K562 (cell line): ENCODE data around the gene CHEK2. TPM values are rescaled to one million over a fixed set of nuclear protein-coding genes. Genes with fewer than 3 reads are reported as not detected.

Experiments
- BCOR ChIP-seq: fragments of 450-650 bp; IDR thresholded peaks from 2 replicates; pipeline ENCODE4 v1.6.1; 2016
- C11orf30 ChIP-seq: fragments of 450-650 bp; IDR thresholded peaks from 2 replicates; pipeline ENCODE4 v1.6.1; 2016; ENCODE audit warnings: low read depth, mild to moderate bottlenecking
- CHD1 ChIP-seq: fragments of 200-600 bp; sonication (generic); IDR thresholded peaks from one replicate; pipeline ENCODE4 v1.6.1; 2012; ENCODE audit warnings: mild to moderate bottlenecking, moderate library complexity, low read length, inconsistent platforms
- CHD2 ChIP-seq: IDR thresholded peaks from 2 replicates; pipeline ENCODE4 v1.6.1; 2011; ENCODE audit warnings: low read depth, low read length
- CREBBP ChIP-seq: IDR thresholded peaks from one replicate; pipeline ENCODE4 v1.6.1; 2012; ENCODE audit warnings: low read depth, mild to moderate bottlenecking, control low read depth, inconsistent platforms, low read length
- ELF4 ChIP-seq: fragments of 450-650 bp; formaldehyde crosslinking; IDR thresholded peaks from 2 replicates; pipeline ENCODE4 v1.4.0; 2022; ENCODE audit warnings: missing genetic modification characterization
- ETS1 ChIP-seq: conservative IDR thresholded peaks from 2 replicates; pipeline ENCODE4 v1.6.1; 2011; ENCODE audit warnings: low read depth, mild to moderate bottlenecking, low read length; ENCODE audit not compliant: control insufficient read depth
- KAT2B ChIP-seq: IDR thresholded peaks from one replicate; pipeline ENCODE4 v1.6.1; 2012; ENCODE audit warnings: low read depth, mild to moderate bottlenecking, control low read depth, inconsistent platforms, low read length, moderate library complexity
- KAT7 ChIP-seq: sonication (generic); formaldehyde crosslinking; IDR thresholded peaks from 2 replicates; pipeline ENCODE4 v1.8.0; 2022; ENCODE audit warnings: missing genetic modification reagents, mild to moderate bottlenecking, borderline replicate concordance
- MCM2 ChIP-seq: fragments of 450-650 bp; IDR thresholded peaks from 2 replicates; pipeline ENCODE4 v1.6.1; 2017; ENCODE audit warnings: low read depth, mild to moderate bottlenecking
- NR3C1 ChIP-seq: sonication (generic); formaldehyde crosslinking; IDR thresholded peaks from 2 replicates; pipeline ENCODE4 v1.8.1; 2022; ENCODE audit warnings: missing genetic modification reagents
- PYGO2 ChIP-seq: fragments of 450-650 bp; IDR thresholded peaks from 2 replicates; pipeline ENCODE4 v1.6.1; 2016; ENCODE audit warnings: mild to moderate bottlenecking, missing genetic modification characterization, moderate library complexity, missing compliant biosample characterization
- RFX5 ChIP-seq: IDR thresholded peaks from 2 replicates; pipeline ENCODE4 v1.6.1; 2011; ENCODE audit warnings: low read depth, mild to moderate bottlenecking, improper control_type of control experiment, low read length
- TAF7 ChIP-seq: fragments of 450-650 bp; IDR thresholded peaks from 2 replicates; pipeline ENCODE4 v1.6.1; 2016; ENCODE audit warnings: missing genetic modification characterization, missing compliant biosample characterization
- ZBED1 ChIP-seq: IDR thresholded peaks from 2 replicates; pipeline ENCODE4 v1.6.1; 2014
- ZBTB17 ChIP-seq: fragments of 450-650 bp; formaldehyde crosslinking; IDR thresholded peaks from 2 replicates; pipeline ENCODE4 v1.4.0; 2020; ENCODE audit warnings: mild to moderate bottlenecking
- ZBTB33 ChIP-seq: sonication (generic); formaldehyde crosslinking; IDR thresholded peaks from 2 replicates; pipeline ENCODE4 v1.8.1; 2023; ENCODE audit warnings: mild to moderate bottlenecking, missing genetic modification reagents
- ZNF408 ChIP-seq: fragments of 250-450 bp; sonication (Bioruptor Pico); IDR thresholded peaks from 2 replicates; pipeline ENCODE4 v1.4.0; 2020; ENCODE audit warnings: low read depth, mild to moderate bottlenecking, moderate library complexity
- polyA plus RNA-seq, 8 experiments: library from polyadenylated mRNA; depleted of rRNA in 4 of 8; stranded (reverse) in 5 of 8; unstranded in 3 of 8; fragments of >200 nt; fragmentation: Nextera tagmentation in 2 of 8; fragmentation: Illumina TruSeq in 1 of 8; extraction: Ambion mirVana in 2 of 8; extraction: Trizol in 1 of 8; gene quantifications; 2 replicates each; pipeline versions ENCODE4 v1.2.1 to v1.2.3, GENCODE V29; 2011 to 2014; ENCODE audit warnings: inconsistent platforms in 1 of 8, missing spikeins in 1 of 8
- total RNA-seq, 7 experiments: library from RNA; depleted of rRNA in 6 of 7; stranded (reverse); fragments of >200 nt in 6 of 7; fragmentation: Illumina TruSeq in 2 of 7; extraction: Trizol in 2 of 7; gene quantifications; 2 replicates each; pipeline versions ENCODE4 v1.2.1 to v1.2.3, GENCODE V29; 2011 to 2021; ENCODE audit warnings: low replicate concordance in 1 of 7
- TF ChIP-seq, protein P1 (sequence below), 2 experiments: IDR thresholded peaks; 2 replicates each; pipeline ENCODE4 v1.6.1; 2011; ENCODE audit warnings: borderline replicate concordance in 1 of 2, control low read depth in 1 of 2, low read depth in 1 of 2, low read length in 1 of 2, mild to moderate bottlenecking in 1 of 2, mixed read lengths in 1 of 2, moderate library complexity in 1 of 2; ENCODE audit not compliant: insufficient read depth in 1 of 2, insufficient read length in 1 of 2, poor library complexity in 1 of 2, severe bottlenecking in 1 of 2; ENCODE audit errors: extremely low read depth in 1 of 2
- TF ChIP-seq, protein P2 (sequence below): fragments of 450-650 bp; conservative IDR thresholded peaks from 2 replicates; pipeline ENCODE4 v1.6.1; 2016; ENCODE audit warnings: missing genetic modification characterization, low read depth, mild to moderate bottlenecking, missing compliant biosample characterization, moderate library complexity
- TF ChIP-seq, protein P3 (sequence below): fragments of 250-450 bp; sonication (Bioruptor Pico); IDR thresholded peaks from 2 replicates; pipeline ENCODE4 v1.5.0; 2020; ENCODE audit warnings: mild to moderate bottlenecking

CHEK2 gene
- total and polyA plus RNA-seq, 9 of the 15 experiments (the other 6 are each of a cell fraction or from before 2014, with no cell fraction given): 28.7 to 102 (median 58.0) TPM

DNA sequence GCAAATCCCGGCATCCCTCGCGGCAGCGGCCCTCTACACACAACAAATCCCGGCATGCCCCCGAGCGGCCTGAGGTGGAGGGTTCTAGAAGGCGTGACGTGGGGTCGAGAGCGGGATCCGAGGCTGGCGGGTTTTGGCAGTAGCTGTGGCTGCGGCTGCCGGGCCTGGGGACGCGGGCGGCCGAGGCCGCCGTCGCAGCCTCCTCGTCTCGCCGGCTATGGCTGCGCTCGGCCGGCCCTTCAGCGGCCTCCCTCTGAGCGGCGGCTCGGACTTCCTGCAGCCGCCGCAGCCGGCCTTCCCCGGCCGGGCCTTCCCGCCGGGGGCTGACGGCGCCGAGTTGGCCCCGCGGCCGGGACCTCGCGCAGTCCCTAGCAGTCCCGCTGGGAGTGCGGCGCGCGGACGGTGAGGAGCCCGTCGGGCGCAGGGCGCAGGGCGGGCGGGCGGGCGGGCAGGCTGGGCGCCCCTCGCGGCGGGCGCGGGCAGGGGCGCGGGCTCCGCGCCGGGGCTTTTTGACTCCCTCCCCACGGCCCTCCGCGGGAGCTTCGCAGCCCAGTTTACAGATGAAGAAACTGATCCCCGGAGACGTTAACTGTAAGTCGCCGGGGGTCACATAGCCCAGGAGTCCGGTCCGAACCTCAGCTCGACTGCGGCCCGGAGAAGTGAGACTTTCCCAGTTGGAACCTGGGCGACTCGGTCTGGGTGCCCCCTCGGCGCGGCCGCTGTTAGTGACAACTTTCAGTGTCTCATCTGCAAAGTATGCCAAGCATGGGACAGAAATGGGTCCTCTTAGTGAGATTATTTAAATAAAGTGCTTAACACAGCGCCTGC lies 31.2 kb upstream of the CHEK2 start, which contains the start of gene CCDC117 (continued):
- no peak for TF ChIP-seq CREBBP
- TF ChIP-seq PYGO2 (tag): no peak
- no peak for TF ChIP-seq C11orf30
- peak; percentile 48; the same call in 1 of the 2 replicates for TF ChIP-seq ETS1
- no peak for TF ChIP-seq TAF7 (tag)
- TF ChIP-seq ZBTB33 (CRISPR knock-in tag): 0 out of 2 replicates have a peak, but pooled peaks have one; percentile 20
- TF ChIP-seq, protein P1, sequence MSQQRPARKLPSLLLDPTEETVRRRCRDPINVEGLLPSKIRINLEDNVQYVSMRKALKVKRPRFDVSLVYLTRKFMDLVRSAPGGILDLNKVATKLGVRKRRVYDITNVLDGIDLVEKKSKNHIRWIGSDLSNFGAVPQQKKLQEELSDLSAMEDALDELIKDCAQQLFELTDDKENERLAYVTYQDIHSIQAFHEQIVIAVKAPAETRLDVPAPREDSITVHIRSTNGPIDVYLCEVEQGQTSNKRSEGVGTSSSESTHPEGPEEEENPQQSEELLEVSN (IDR thresholded peaks at IDR 0.05; ENCODE audit: borderline replicate concordance in 1 of 2, extremely low read depth in 1 of 2, insufficient read depth in 1 of 2, insufficient read length in 1 of 2, low read depth in 1 of 2, low read length in 1 of 2, poor library complexity in 1 of 2, severe bottlenecking in 1 of 2): peak; percentile 49 to 65
- 0 out of 2 replicates have a peak, but pooled peaks have one; percentile 21 for TF ChIP-seq CHD2
- TF ChIP-seq CHD1: no peak
- TF ChIP-seq, protein P2, sequence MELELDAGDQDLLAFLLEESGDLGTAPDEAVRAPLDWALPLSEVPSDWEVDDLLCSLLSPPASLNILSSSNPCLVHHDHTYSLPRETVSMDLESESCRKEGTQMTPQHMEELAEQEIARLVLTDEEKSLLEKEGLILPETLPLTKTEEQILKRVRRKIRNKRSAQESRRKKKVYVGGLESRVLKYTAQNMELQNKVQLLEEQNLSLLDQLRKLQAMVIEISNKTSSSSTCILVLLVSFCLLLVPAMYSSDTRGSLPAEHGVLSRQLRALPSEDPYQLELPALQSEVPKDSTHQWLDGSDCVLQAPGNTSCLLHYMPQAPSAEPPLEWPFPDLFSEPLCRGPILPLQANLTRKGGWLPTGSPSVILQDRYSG: no peak
- no peak; the same call in 1 of the 2 replicates for TF ChIP-seq BCOR
- TF ChIP-seq ZNF408 (CRISPR knock-in tag): no peak
- TF ChIP-seq MCM2: no peak
- no peak for TF ChIP-seq ZBTB17 (CRISPR knock-in tag)
- no peak for TF ChIP-seq KAT7 (CRISPR knock-in tag)
- TF ChIP-seq ZBED1: no peak
- TF ChIP-seq NR3C1 (CRISPR knock-in tag): no peak
- no peak for TF ChIP-seq ELF4
- no peak for TF ChIP-seq RFX5
- no peak for TF ChIP-seq KAT2B
- TF ChIP-seq, protein P3, sequence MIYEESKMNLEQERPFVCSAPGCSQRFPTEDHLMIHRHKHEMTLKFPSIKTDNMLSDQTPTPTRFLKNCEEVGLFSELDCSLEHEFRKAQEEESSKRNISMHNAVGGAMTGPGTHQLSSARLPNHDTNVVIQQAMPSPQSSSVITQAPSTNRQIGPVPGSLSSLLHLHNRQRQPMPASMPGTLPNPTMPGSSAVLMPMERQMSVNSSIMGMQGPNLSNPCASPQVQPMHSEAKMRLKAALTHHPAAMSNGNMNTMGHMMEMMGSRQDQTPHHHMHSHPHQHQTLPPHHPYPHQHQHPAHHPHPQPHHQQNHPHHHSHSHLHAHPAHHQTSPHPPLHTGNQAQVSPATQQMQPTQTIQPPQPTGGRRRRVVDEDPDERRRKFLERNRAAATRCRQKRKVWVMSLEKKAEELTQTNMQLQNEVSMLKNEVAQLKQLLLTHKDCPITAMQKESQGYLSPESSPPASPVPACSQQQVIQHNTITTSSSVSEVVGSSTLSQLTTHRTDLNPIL (CRISPR knock-in tag): no peak
